ENCODE measurements around the gene SNCG. TPM values are rescaled to one million over a fixed set of nuclear protein-coding genes. Genes with fewer than 3 reads are reported as not detected.

SNCG gene
- total and polyA plus RNA-seq, 2 experiments from 2014 or later = 4.0 to 17.0 TPM

DNA sequence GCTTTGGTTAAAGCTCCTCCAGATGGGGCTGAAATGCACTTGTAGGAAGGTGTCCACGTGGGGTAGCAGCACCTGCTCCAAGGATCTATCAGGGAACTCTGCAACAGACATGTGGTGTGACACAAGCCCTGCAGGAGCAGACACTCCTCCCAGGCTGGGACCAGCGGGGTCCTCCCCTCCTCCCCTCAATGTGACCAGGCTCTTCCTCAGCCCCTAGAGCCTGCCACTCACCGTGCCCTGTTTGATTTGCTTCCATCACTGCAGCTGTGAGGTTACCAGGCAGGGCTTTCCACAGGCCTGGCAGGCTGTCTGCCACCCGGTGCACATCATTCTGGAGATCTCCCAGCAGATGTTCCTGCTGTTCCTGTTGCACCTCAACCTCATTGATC, 14.4 kb upstream of the SNCG start (continued):
- TF ChIP-seq, protein P1, sequence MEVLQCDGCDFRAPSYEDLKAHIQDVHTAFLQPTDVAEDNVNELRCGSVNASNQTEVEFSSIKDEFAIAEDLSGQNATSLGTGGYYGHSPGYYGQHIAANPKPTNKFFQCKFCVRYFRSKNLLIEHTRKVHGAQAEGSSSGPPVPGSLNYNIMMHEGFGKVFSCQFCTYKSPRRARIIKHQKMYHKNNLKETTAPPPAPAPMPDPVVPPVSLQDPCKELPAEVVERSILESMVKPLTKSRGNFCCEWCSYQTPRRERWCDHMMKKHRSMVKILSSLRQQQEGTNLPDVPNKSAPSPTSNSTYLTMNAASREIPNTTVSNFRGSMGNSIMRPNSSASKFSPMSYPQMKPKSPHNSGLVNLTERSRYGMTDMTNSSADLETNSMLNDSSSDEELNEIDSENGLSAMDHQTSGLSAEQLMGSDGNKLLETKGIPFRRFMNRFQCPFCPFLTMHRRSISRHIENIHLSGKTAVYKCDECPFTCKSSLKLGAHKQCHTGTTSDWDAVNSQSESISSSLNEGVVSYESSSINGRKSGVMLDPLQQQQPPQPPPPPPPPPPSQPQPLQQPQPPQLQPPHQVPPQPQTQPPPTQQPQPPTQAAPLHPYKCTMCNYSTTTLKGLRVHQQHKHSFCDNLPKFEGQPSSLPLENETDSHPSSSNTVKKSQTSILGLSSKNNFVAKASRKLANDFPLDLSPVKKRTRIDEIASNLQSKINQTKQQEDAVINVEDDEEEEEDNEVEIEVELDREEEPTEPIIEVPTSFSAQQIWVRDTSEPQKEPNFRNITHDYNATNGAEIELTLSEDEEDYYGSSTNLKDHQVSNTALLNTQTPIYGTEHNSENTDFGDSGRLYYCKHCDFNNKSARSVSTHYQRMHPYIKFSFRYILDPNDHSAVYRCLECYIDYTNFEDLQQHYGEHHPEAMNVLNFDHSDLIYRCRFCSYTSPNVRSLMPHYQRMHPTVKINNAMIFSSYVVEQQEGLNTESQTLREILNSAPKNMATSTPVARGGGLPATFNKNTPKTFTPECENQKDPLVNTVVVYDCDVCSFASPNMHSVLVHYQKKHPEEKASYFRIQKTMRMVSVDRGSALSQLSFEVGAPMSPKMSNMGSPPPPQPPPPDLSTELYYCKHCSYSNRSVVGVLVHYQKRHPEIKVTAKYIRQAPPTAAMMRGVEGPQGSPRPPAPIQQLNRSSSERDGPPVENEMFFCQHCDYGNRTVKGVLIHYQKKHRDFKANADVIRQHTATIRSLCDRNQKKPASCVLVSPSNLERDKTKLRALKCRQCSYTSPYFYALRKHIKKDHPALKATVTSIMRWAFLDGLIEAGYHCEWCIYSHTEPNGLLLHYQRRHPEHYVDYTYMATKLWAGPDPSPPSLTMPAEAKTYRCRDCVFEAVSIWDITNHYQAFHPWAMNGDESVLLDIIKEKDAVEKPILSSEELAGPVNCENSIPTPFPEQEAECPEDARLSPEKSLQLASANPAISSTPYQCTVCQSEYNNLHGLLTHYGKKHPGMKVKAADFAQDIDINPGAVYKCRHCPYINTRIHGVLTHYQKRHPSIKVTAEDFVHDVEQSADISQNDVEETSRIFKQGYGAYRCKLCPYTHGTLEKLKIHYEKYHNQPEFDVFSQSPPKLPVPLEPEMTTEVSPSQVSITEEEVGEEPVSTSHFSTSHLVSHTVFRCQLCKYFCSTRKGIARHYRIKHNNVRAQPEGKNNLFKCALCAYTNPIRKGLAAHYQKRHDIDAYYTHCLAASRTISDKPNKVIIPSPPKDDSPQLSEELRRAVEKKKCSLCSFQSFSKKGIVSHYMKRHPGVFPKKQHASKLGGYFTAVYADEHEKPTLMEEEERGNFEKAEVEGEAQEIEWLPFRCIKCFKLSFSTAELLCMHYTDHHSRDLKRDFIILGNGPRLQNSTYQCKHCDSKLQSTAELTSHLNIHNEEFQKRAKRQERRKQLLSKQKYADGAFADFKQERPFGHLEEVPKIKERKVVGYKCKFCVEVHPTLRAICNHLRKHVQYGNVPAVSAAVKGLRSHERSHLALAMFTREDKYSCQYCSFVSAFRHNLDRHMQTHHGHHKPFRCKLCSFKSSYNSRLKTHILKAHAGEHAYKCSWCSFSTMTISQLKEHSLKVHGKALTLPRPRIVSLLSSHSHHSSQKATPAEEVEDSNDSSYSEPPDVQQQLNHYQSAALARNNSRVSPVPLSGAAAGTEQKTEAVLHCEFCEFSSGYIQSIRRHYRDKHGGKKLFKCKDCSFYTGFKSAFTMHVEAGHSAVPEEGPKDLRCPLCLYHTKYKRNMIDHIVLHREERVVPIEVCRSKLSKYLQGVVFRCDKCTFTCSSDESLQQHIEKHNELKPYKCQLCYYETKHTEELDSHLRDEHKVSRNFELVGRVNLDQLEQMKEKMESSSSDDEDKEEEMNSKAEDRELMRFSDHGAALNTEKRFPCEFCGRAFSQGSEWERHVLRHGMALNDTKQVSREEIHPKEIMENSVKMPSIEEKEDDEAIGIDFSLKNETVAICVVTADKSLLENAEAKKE (CRISPR knock-in tag; IDR thresholded peaks at IDR 0.05) = no peak
- no peak for TF ChIP-seq NANOG (IDR thresholded peaks at IDR 0.05; ENCODE audit: borderline replicate concordance)
- no peak for TF ChIP-seq ZNF331 (CRISPR knock-in tag; IDR thresholded peaks at IDR 0.05; ENCODE audit: low read depth)
- TF ChIP-seq EZH2 (IDR thresholded peaks at IDR 0.05; ENCODE audit: low read depth, unreplicated experiment) = no peak
- no peak for TF ChIP-seq POLR2AphosphoS5 (IDR thresholded peaks at IDR 0.05; ENCODE audit: low read depth)

DNA sequence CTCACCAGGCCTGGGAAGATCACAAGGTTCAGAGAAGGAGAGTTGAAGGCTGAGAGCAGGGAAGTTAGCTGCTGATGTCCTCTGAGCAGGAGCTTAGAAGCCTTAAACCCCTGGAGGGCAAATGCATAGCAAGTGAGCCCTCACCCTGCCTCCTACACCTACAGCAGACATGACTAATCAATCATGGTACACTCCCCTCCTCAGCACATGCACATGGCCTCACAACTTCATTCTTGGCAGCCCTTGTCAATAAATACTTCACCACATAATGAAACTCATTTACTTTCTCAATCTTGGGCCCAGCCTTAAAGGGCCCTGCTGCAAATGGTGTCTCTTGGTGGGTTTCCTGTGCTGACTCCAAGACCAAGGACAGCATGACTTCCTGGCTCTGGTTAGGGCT, 13.9 kb upstream of the SNCG start:
- Mint-ChIP-seq H3K27me3 (ENCODE audit: insufficient read depth, low read depth, poor library complexity) (peaks cover 29% of the 10 kb centered on the region), H3K4me3 (no peak overlapping the region), H3K36me3 (ENCODE audit: low read depth) (0 out of 3 replicates have a peak, but pooled peaks cover 5% of the 10 kb centered on the region), H3K4me1 (peaks cover 15% of the 10 kb centered on the region), H3K9me3 (peaks cover 3% of the 10 kb centered on the region; the same call in 2 of the 3 replicates), H3K27ac (no peak overlapping the region)
- H4K20me1 ChIP-seq (replicated peaks; ENCODE audit: insufficient read depth) = no peaks in the 10 kb centered on the region
- H3K36me3 ChIP-seq (ENCODE audit: insufficient read depth) = no peaks in the 10 kb centered on the region
- no peak overlapping the region for H3K4me3 ChIP-seq
- DNase-seq (ENCODE audit: low spot score) = no peak
- H3K9me2 ChIP-seq (ENCODE audit: insufficient read depth) = no peaks in the 10 kb centered on the region
- no peak for ATAC-seq
- no peak overlapping the region for H3K27ac ChIP-seq (ENCODE audit: low read depth)
- H3K4me1 ChIP-seq (ENCODE audit: insufficient read depth) = peaks cover 6% of the 10 kb centered on the region; the same call in 1 of the 2 replicates
- H3F3A ChIP-seq (replicated peaks; ENCODE audit: low read depth) = no peaks in the 10 kb centered on the region
- no peak overlapping the region for H3K4me2 ChIP-seq
- H3K27me3 ChIP-seq (ENCODE audit: insufficient read depth) = peaks cover 8% of the 10 kb centered on the region; the same call in 1 of the 2 replicates
- no peak overlapping the region; the same call in 1 of the 2 replicates for H2AFZ ChIP-seq
- H3K79me2 ChIP-seq (replicated peaks; ENCODE audit: insufficient read depth) = no peaks in the 10 kb centered on the region
- TF ChIP-seq STAT1 (IDR thresholded peaks at IDR 0.05; ENCODE audit: unreplicated experiment) (no peak), ZNF331 (CRISPR knock-in tag; IDR thresholded peaks at IDR 0.05; ENCODE audit: low read depth) (no peak), NANOG (IDR thresholded peaks at IDR 0.05; ENCODE audit: borderline replicate concordance) (no peak), JUNB (IDR thresholded peaks at IDR 0.05; ENCODE audit: unreplicated experiment) (no peak)
- TF ChIP-seq, protein P1 (CRISPR knock-in tag; IDR thresholded peaks at IDR 0.05) = no peak
- TF ChIP-seq, protein P2, sequence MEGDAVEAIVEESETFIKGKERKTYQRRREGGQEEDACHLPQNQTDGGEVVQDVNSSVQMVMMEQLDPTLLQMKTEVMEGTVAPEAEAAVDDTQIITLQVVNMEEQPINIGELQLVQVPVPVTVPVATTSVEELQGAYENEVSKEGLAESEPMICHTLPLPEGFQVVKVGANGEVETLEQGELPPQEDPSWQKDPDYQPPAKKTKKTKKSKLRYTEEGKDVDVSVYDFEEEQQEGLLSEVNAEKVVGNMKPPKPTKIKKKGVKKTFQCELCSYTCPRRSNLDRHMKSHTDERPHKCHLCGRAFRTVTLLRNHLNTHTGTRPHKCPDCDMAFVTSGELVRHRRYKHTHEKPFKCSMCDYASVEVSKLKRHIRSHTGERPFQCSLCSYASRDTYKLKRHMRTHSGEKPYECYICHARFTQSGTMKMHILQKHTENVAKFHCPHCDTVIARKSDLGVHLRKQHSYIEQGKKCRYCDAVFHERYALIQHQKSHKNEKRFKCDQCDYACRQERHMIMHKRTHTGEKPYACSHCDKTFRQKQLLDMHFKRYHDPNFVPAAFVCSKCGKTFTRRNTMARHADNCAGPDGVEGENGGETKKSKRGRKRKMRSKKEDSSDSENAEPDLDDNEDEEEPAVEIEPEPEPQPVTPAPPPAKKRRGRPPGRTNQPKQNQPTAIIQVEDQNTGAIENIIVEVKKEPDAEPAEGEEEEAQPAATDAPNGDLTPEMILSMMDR (conservative IDR thresholded peaks at IDR 0.05; ENCODE audit: low read depth in 2 of 2) = no peak
